ENCODE measurements around the gene ANKRD37. TPM values are rescaled to one million over a fixed set of nuclear protein-coding genes. Genes with fewer than 3 reads are reported as not detected.

ANKRD37 gene
- total and polyA plus RNA-seq, 2 donors (not counting 1 experiment from before 2014, with no cell fraction given) = 3.3 to 3.6 TPM

GRCh38 chr4:185352202-185352601 is 44.4 kb upstream of the ANKRD37 start:
- Histone ChIP-seq H3K27me3 (ENCODE audit: control insufficient read depth, insufficient read depth, low read length) (no peaks in the 10 kb centered on the region), H4K20me1 (ENCODE audit: control insufficient read depth, extremely low read depth, insufficient read depth, low read length) (no peaks in the 10 kb centered on the region), H3K79me2 (ENCODE audit: control insufficient read depth, insufficient read depth, low read length) (no peaks in the 10 kb centered on the region), H3K4me3 (replicated peaks in 1 of 4; ENCODE audit: control extremely low read depth in 1 of 4, insufficient read depth in 1 of 4, low read depth in 3 of 4, low read length in 4 of 4) (no peak overlapping the region), H3K36me3 (ENCODE audit: control insufficient read depth, insufficient read depth, low read length) (no peaks in the 10 kb centered on the region), H3K9me3 (ENCODE audit: control insufficient read depth, insufficient read depth, low read depth, low read length) (no peaks in the 10 kb centered on the region), H3K27ac (ENCODE audit: insufficient read depth, low read length) (no peak overlapping the region), H3K4me1 (ENCODE audit: control insufficient read depth, extremely low read depth, insufficient read depth, low read length) (no peaks in the 10 kb centered on the region), H3K9ac (ENCODE audit: insufficient read depth, low read length) (no peak overlapping the region), H3K4me2 (ENCODE audit: extremely low read depth, insufficient read depth, low read length) (no peak overlapping the region), H2AFZ (ENCODE audit: low read length) (no peak overlapping the region)
- DNase-seq (ENCODE audit: low read depth in 2 of 2) = no peak
- no peak for TF ChIP-seq EZH2 (IDR thresholded peaks at IDR 0.05; ENCODE audit: low read length, missing control alignments)
- no peak for TF ChIP-seq CTCF (conservative IDR thresholded peaks at IDR 0.05 in 1 of 2, IDR thresholded peaks at IDR 0.05 in 1 of 2; ENCODE audit: low read depth in 1 of 2, low read length in 2 of 2)

GRCh38 chr4:185352741-185353140 is 43.9 kb upstream of the ANKRD37 start:
- H3K9ac ChIP-seq (ENCODE audit: insufficient read depth, low read length) = no peak overlapping the region
- no peak for TF ChIP-seq EZH2 (IDR thresholded peaks at IDR 0.05; ENCODE audit: low read length, missing control alignments)
- TF ChIP-seq CTCF (conservative IDR thresholded peaks at IDR 0.05 in 1 of 2, IDR thresholded peaks at IDR 0.05 in 1 of 2; ENCODE audit: low read depth in 1 of 2, low read length in 2 of 2) = no peak

GRCh38 chr4:185357211-185357610 is 39.4 kb upstream of the ANKRD37 start:
- no peak for DNase-seq (ENCODE audit: low read depth in 2 of 2)
- Histone ChIP-seq H3K79me2 (ENCODE audit: control insufficient read depth, insufficient read depth, low read length) (no peaks in the 10 kb centered on the region), H3K27me3 (ENCODE audit: control insufficient read depth, insufficient read depth, low read length) (no peaks in the 10 kb centered on the region), H3K36me3 (ENCODE audit: control insufficient read depth, insufficient read depth, low read length) (no peaks in the 10 kb centered on the region), H3K4me2 (ENCODE audit: extremely low read depth, insufficient read depth, low read length) (no peak overlapping the region), H3K9ac (ENCODE audit: insufficient read depth, low read length) (no peak overlapping the region), H3K4me3 (replicated peaks in 1 of 4; ENCODE audit: control extremely low read depth in 1 of 4, insufficient read depth in 1 of 4, low read depth in 3 of 4, low read length in 4 of 4) (no peak overlapping the region), H2AFZ (ENCODE audit: low read length) (no peak overlapping the region), H3K4me1 (ENCODE audit: control insufficient read depth, extremely low read depth, insufficient read depth, low read length) (peaks cover 3% of the 10 kb centered on the region), H3K9me3 (ENCODE audit: control insufficient read depth, insufficient read depth, low read depth, low read length) (no peaks in the 10 kb centered on the region), H4K20me1 (ENCODE audit: control insufficient read depth, extremely low read depth, insufficient read depth, low read length) (no peaks in the 10 kb centered on the region), H3K27ac (ENCODE audit: insufficient read depth, low read length) (no peak overlapping the region)
- no peak for TF ChIP-seq CTCF (conservative IDR thresholded peaks at IDR 0.05 in 1 of 2, IDR thresholded peaks at IDR 0.05 in 1 of 2; ENCODE audit: low read depth in 1 of 2, low read length in 2 of 2)
- no peak for TF ChIP-seq EZH2 (IDR thresholded peaks at IDR 0.05; ENCODE audit: low read length, missing control alignments)

More at GRCh38 chr4:185352741-185353140, 43.9 kb upstream of the ANKRD37 start:
- no peak overlapping the region for H3K4me2 ChIP-seq (ENCODE audit: extremely low read depth, insufficient read depth, low read length)
- no peak for DNase-seq (ENCODE audit: low read depth in 2 of 2)
- H3K4me3 ChIP-seq (replicated peaks in 1 of 4; ENCODE audit: control extremely low read depth in 1 of 4, insufficient read depth in 1 of 4, low read depth in 3 of 4, low read length in 4 of 4) = no peak overlapping the region
- no peaks in the 10 kb centered on the region for H3K36me3 ChIP-seq (ENCODE audit: control insufficient read depth, insufficient read depth, low read length)
- H3K79me2 ChIP-seq (ENCODE audit: control insufficient read depth, insufficient read depth, low read length) = no peaks in the 10 kb centered on the region
- no peaks in the 10 kb centered on the region for H4K20me1 ChIP-seq (ENCODE audit: control insufficient read depth, extremely low read depth, insufficient read depth, low read length)
- H3K9me3 ChIP-seq (ENCODE audit: control insufficient read depth, insufficient read depth, low read depth, low read length) = no peaks in the 10 kb centered on the region
- no peak overlapping the region for H2AFZ ChIP-seq (ENCODE audit: low read length)
- H3K4me1 ChIP-seq (ENCODE audit: control insufficient read depth, extremely low read depth, insufficient read depth, low read length) = no peaks in the 10 kb centered on the region
- no peak overlapping the region for H3K27ac ChIP-seq (ENCODE audit: insufficient read depth, low read length)
- no peaks in the 10 kb centered on the region for H3K27me3 ChIP-seq (ENCODE audit: control insufficient read depth, insufficient read depth, low read length)
